Subcutaneous adipose tissue (tissue), 4 donors: ENCODE data around the gene MICU2. TPM values are rescaled to one million over a fixed set of nuclear protein-coding genes. Genes with fewer than 3 reads are reported as not detected.

ENCODE experiments used
- total RNA-seq, 4 donors: library from RNA; depleted of rRNA; stranded (reverse); fragments of >200 nt; gene quantifications; one replicate each; pipeline ENCODE4 v1.1.0, GENCODE V29; 2016
- TF ChIP-seq, protein P1 (sequence below): fragments of 450-650 bp; IDR thresholded peaks from one replicate; pipeline ENCODE4 v1.5.1; 2016; ENCODE audit warnings: low read depth, mild to moderate bottlenecking, control low read depth, antibody characterized with exemption, moderate library complexity

Gene MICU2
- total RNA-seq, 4 donors from 2014 or later = 25.1 to 76.1 (median 40.5) TPM

GRCh38 chr13:21550918-21551317, 53.1 kb downstream of the MICU2 start:
- TF ChIP-seq, protein P1, sequence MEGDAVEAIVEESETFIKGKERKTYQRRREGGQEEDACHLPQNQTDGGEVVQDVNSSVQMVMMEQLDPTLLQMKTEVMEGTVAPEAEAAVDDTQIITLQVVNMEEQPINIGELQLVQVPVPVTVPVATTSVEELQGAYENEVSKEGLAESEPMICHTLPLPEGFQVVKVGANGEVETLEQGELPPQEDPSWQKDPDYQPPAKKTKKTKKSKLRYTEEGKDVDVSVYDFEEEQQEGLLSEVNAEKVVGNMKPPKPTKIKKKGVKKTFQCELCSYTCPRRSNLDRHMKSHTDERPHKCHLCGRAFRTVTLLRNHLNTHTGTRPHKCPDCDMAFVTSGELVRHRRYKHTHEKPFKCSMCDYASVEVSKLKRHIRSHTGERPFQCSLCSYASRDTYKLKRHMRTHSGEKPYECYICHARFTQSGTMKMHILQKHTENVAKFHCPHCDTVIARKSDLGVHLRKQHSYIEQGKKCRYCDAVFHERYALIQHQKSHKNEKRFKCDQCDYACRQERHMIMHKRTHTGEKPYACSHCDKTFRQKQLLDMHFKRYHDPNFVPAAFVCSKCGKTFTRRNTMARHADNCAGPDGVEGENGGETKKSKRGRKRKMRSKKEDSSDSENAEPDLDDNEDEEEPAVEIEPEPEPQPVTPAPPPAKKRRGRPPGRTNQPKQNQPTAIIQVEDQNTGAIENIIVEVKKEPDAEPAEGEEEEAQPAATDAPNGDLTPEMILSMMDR = no peak

GRCh38 chr13:21549633-21550032, 54.3 kb downstream of the MICU2 start:
- TF ChIP-seq, protein P1 = no peak

DNA sequence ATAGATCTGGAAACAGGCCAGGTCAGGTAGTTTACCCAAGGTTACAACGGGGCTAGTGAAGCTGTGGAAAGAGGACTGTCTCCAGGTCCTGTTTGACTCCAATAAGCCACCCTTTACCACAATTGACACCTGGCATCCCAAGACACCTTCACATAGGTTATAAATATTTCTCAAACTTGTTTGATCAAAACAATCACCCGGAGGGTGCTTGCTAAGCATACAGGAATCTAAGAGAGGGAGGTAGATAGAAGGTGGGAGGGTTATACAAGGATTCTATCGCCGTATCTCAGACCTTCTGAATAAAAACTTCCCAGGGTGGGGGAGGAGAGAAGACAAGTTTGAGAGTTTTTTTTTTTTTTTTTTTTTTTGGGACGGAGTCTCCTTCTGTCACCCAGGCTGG, 55.4 kb downstream of the MICU2 start:
- TF ChIP-seq, protein P1 = no peak

GRCh38 chr13:21546372-21546771, 57.6 kb downstream of the MICU2 start:
- TF ChIP-seq, protein P1 = no peak

DNA sequence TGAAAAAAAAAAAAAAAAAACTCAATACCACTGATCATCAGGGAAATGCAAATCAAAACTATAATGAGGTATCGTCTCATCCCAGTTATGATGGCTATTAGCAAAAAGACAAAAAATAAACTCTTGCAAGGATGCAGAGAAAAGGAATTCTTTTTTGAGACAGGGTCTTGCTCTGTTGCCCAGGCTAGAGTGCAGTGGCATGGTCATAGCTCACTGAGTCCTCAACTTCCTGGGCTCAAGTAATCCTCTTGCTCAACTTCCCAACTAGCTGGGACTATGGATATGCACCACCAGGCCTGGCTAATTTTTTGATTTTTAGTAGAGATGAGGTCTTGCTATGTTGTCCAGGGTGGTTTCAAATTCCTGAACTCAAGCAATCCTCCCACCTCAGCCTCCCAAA, 59.5 kb downstream of the MICU2 start:
- TF ChIP-seq, protein P1 = no peak

GRCh38 chr13:21542563-21542962, 61.4 kb downstream of the MICU2 start:
- TF ChIP-seq, protein P1 = no peak

GRCh38 chr13:21541980-21542379, 62.0 kb downstream of the MICU2 start:
- TF ChIP-seq, protein P1 = no peak
